IPS-11a (cell line): ENCODE measurements around the gene ECM2.

ENCODE experiments used
- H3K4me3 ChIP-seq: one replicate; pipeline ENCODE4 v1.5.1; 2013; ENCODE audit warnings: low read depth, low read length, control low read depth

The ECM2 gene

GRCh38 chr9:92468206-92468605 lies 67.6 kb downstream of the ECM2 start:
- H3K4me3 ChIP-seq = no peak overlapping the region

GRCh38 chr9:92467511-92467910 lies 68.3 kb downstream of the ECM2 start:
- no peak overlapping the region for H3K4me3 ChIP-seq

- H3K4me3 ChIP-seq = no peak overlapping the region
These were observed 68.7 kb downstream of the ECM2 start for GRCh38 chr9:92467041-92467440.

- H3K4me3 ChIP-seq = no peak overlapping the region
These were observed 71.8 kb downstream of the ECM2 start for GRCh38 chr9:92463984-92464383.

GRCh38 chr9:92463387-92463786 lies 72.4 kb downstream of the ECM2 start:
- no peak overlapping the region for H3K4me3 ChIP-seq

- H3K4me3 ChIP-seq = no peak overlapping the region
These were observed 78.2 kb downstream of the ECM2 start for GRCh38 chr9:92457576-92457975.

GRCh38 chr9:92455217-92455616 lies 80.6 kb downstream of the ECM2 start:
- no peak overlapping the region for H3K4me3 ChIP-seq

GRCh38 chr9:92446536-92446935 lies 89.3 kb downstream of the ECM2 start:
- no peak overlapping the region for H3K4me3 ChIP-seq
